Heart right ventricle (tissue), 16 donors: ENCODE data around the gene PRR23A. TPM values are rescaled to one million over a fixed set of nuclear protein-coding genes. Genes with fewer than 3 reads are reported as not detected.
"Not testable (repeated sequence)": the region's sequence is repeated elsewhere in the genome, so short reads cannot be mapped to it uniquely, and the experiment has no call there.

Experiments
- ATAC-seq, 8 donors: fragments of 200-7000 bp; cut with Tn5 transposase; one replicate each; pipeline ENCODE4 v1.9.1; 2020; ENCODE audit warnings: mild to moderate bottlenecking in 8 of 8, moderate library complexity in 8 of 8, moderate number of reproducible peaks in 1 of 8
- DNase-seq, 2 donors: peaks; one replicate each; pipeline ENCODE4 v3.0.0-alpha.2; 2020
- H3K27ac ChIP-seq, 10 donors: fragments of 200-600 bp; sonication (generic) in 2 of 10; one replicate each; pipeline versions ENCODE4 v1.5.0 to v1.8.0; 2020 to 2022; ENCODE audit warnings: mild to moderate bottlenecking in 3 of 10
- H3K27me3 ChIP-seq, 7 donors: fragments of 200-600 bp; one replicate each; pipeline ENCODE4 v1.8.0; 2021 to 2022; ENCODE audit warnings: mild to moderate bottlenecking in 2 of 7
- H3K36me3 ChIP-seq, 9 donors: fragments of 200-600 bp; sonication (generic) in 1 of 9; one replicate each; pipeline versions ENCODE4 v1.5.0 to v1.8.0; 2020 to 2022; ENCODE audit warnings: mild to moderate bottlenecking in 2 of 9
- H3K4me1 ChIP-seq, 9 donors: fragments of 200-600 bp; sonication (generic) in 1 of 9; one replicate each; pipeline versions ENCODE4 v1.5.0 to v1.8.0; 2020 to 2022; ENCODE audit warnings: mild to moderate bottlenecking in 4 of 9
- H3K4me3 ChIP-seq, 10 donors: fragments of 200-600 bp; sonication (generic) in 2 of 10; one replicate each; pipeline versions ENCODE4 v1.5.0 to v1.8.0; 2020 to 2022; ENCODE audit warnings: mild to moderate bottlenecking in 7 of 10, moderate library complexity in 2 of 10
- H3K9me3 ChIP-seq, 11 donors: fragments of 200-600 bp in 10 of 11; sonication (generic) in 2 of 11; one replicate each; pipeline versions ENCODE4 v1.5.0 to v1.8.0; 2013 to 2022; ENCODE audit warnings: mild to moderate bottlenecking in 2 of 11, control low read depth in 1 of 11, moderate library complexity in 1 of 11
- WGBS, 2 donors: extraction: QIAGEN DNeasy Blood & Tissue Kit; methylation state at CpG; one replicate each; pipeline ENCODE4 v1.1.7; 2013; ENCODE audit warnings: inconsistent platforms in 1 of 2; 5-methylcytosine and 5-hydroxymethylcytosine counted together
- intact Hi-C, 10 donors: fragments of 100-400 bp; cut with DNase I; formaldehyde crosslinking; loops; one replicate each; pipeline versions ENCODE4 v1.11.1 to v1.14.2; 2022
- polyA plus RNA-seq, 2 donors: library from polyadenylated mRNA; stranded (reverse); fragments of 200-250 nt; gene quantifications; one replicate each; pipeline ENCODE4 v1.2.3, GENCODE V29; 2013
- total RNA-seq, 10 donors: library from RNA; stranded (reverse); fragmentation: NEBNext Ultra II Directional in 3 of 10; extraction: Animal tissue kit (Norgen Biotek cat#: 25700) in 3 of 10; gene quantifications; one replicate each; pipeline versions ENCODE4 v1.2.1 to v1.2.4, GENCODE V29; 2021 to 2023
- TF ChIP-seq, protein P1 (sequence below), 9 donors: fragments of 200-600 bp; sonication (generic) in 2 of 9; IDR thresholded peaks; one replicate each; pipeline versions ENCODE4 v1.5.0 to v1.8.0; 2021 to 2022; ENCODE audit warnings: antibody characterized with exemption in 9 of 9, mild to moderate bottlenecking in 5 of 9, moderate library complexity in 1 of 9
- donor health status: Arrhythmogenic right ventricular cardiomyopathy.
- donor health status: ischemic (EF 13 %, LVEDD 7.1; RV severe dilation, severe dysfunction).
- donor health status: healthy with polysubstance abuse.
- donor health status: DM: no; HTN: yes; CAD: no.
- donor health status: DM: no; HTN: no; CAD: no.
- donor health status: ischemic (EF 25% LVEDD 6.9; RV normal size, moderate dysfunction).
- donor health status: ischemic (EF 25% LVEDD 5.7; RV mildly dilated, moderate dysfunction).
- donor health status: healthy.
- donor health status: DM: yes; HTN: yes; CAD: no.
- donor health status: Ischemic cardiomyopathy.
- donor health status: ischemic (EF 35%, LVEDD 5.7; RV mildly dilated, moderate dysfunction).
- donor health status: nonischemic (EF 11% LVEDD 7.7; RV severe dilation, severe dysfunction).
- donor health status: DM: yes; HTN: yes; CAD: no.
- donor health status: PGD.
- donor health status: ischemic (EF 29% LVEDD 5.4; RV normal size, mild dysfunction).
- donor health status: nonischemic (EF 23%, LVEDD 6.1; RV moderate dilation, normal function).

The PRR23A gene
- total and polyA plus RNA-seq, 12 donors, result not detected

DNA sequence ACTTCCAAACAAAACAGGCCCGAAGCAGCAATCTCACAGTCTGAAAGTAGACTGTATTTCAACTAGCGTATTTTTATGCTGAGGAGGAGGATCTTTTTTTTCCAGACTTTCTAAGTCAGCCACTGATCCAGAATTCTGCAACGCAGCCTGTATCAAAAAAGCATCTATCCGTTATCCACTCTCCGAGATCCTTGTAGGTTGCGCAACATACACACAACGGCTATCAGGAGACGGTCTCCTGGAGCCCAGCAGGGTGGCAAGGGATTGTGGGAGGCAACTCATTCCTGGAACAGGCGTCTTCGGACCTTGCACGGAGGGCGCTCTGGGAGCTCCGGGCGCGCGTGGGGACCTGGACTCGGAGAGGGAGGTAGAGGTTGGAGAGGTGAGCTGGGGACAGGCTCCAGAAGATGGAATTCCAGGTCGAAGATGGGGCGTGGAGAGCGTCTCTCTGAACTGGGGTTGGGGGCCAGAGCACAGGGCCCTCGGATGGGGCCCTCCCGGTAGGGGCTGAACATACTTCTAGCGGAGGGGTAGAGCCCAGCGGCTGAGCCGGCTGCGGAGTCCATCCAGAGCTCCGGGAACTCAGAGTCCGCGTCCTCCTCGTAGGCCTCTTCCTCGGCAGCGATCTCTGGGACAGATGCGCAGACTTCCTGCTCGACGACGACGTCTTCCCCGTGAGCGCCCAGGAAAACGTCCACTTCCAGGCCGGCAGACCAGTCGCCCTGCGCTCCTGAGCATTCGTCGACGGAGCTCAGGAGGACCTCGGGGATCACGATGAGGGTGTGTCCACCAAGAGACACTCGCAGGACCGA lies 37.7 kb upstream of the PRR23A start:
- intact Hi-C loops, result no loop called here

DNA sequence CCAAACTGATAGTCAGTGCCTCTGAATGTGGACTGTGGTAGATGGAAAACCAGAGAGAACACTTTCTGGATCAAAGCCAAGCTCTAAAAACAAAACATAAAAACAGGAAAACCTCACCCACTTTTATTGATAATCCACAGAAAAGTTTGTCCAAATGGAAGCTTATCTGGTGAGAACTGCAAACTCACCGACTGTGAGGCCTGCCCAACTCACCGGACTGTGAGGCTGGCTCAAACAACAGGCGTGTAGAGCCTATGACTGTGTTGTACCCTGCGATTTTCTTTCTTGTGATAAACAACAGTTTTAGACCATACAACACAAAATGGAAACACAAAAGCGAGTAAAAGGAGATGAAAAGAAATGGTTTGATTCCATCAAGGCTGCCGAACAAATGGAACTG lies 31.4 kb upstream of the PRR23A start:
- TF ChIP-seq, protein P1, sequence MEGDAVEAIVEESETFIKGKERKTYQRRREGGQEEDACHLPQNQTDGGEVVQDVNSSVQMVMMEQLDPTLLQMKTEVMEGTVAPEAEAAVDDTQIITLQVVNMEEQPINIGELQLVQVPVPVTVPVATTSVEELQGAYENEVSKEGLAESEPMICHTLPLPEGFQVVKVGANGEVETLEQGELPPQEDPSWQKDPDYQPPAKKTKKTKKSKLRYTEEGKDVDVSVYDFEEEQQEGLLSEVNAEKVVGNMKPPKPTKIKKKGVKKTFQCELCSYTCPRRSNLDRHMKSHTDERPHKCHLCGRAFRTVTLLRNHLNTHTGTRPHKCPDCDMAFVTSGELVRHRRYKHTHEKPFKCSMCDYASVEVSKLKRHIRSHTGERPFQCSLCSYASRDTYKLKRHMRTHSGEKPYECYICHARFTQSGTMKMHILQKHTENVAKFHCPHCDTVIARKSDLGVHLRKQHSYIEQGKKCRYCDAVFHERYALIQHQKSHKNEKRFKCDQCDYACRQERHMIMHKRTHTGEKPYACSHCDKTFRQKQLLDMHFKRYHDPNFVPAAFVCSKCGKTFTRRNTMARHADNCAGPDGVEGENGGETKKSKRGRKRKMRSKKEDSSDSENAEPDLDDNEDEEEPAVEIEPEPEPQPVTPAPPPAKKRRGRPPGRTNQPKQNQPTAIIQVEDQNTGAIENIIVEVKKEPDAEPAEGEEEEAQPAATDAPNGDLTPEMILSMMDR (IDR thresholded peaks at IDR 0.05), result no peak
- 64% methylated on average over 6 of the region's 6 CpGs for WGBS, 2 donors
- no peak for ATAC-seq

More for the DNA sequence above, 37.7 kb upstream of the PRR23A start:
- no peak overlapping the region for H3K4me3 ChIP-seq
- TF ChIP-seq, protein P1 (IDR thresholded peaks at IDR 0.05), result no peak
- H3K4me1 ChIP-seq, result no peaks in the 10 kb centered on the region
- ATAC-seq (no peak), DNase-seq (no peak)
- WGBS, 2 donors, result 59 to 68% methylated on average over 50 of the region's 50 CpGs
- H3K36me3 ChIP-seq, result no peaks in the 10 kb centered on the region
- peaks cover 0 to 34% (median 2%) of the 10 kb centered on the region in 11 donors for H3K9me3 ChIP-seq
- H3K27ac ChIP-seq, result no peak overlapping the region
- peaks cover 0 to 32% (median 16%) of the 10 kb centered on the region in 7 donors for H3K27me3 ChIP-seq

DNA sequence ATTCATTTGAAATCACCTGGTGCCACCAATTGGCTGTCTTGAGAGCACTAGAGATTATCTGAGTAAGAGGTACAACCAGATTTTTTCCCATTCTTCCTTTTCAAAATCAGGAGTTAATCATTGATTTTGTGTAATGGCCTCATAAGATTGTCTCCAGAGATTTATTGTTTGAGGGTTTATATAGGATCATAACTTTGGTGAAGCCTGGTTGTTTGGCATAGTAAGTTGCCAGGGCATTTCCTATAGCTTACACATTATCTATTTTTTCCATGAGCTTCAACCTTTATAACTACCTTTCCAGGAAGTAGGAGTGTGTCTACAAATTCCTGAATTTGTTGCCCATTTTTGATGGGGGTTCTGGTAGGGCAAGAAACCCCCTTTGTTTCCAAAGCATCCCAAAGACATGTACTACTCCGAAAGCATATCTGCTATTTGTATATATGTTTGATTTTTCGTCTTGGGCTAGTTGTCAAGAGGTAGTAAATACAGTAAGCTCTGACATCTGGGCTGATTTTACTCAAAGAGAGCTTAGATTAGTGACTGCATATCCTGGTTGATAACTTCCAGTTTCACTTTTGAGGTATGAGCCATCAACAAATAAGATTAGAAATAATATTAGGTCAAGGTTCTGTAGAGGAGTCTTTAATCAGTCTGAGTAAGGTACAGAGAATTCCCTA lies 26.4 kb upstream of the PRR23A start:
- DNase-seq (no peak), ATAC-seq (no peak)
- TF ChIP-seq, protein P1 (IDR thresholded peaks at IDR 0.05), result no peak
- Histone ChIP-seq H3K4me3 (no peak overlapping the region), H3K27ac (no peak overlapping the region), H3K36me3 (no peaks in the 10 kb centered on the region), H3K27me3 (no peaks in the 10 kb centered on the region), H3K9me3 (peaks cover 0 to 51% (median 15%) of the 10 kb centered on the region in 11 donors), H3K4me1 (no peaks in the 10 kb centered on the region)
- intact Hi-C loops, result no loop called here
- 68 to 79% methylated on average over 2 of the region's 2 CpGs for WGBS, 2 donors

More for the DNA sequence above, 31.4 kb upstream of the PRR23A start:
- Histone ChIP-seq H3K36me3 (no peaks in the 10 kb centered on the region), H3K4me1 (no peaks in the 10 kb centered on the region), H3K27ac (no peak overlapping the region), H3K27me3 (peaks cover 0 to 17% (median 0%) of the 10 kb centered on the region in 7 donors), H3K4me3 (no peak overlapping the region), H3K9me3 (peaks cover 0 to 2% (median 0%) of the 10 kb centered on the region in 11 donors)
- DNase-seq, result no peak
- intact Hi-C loops, result no loop called here

DNA sequence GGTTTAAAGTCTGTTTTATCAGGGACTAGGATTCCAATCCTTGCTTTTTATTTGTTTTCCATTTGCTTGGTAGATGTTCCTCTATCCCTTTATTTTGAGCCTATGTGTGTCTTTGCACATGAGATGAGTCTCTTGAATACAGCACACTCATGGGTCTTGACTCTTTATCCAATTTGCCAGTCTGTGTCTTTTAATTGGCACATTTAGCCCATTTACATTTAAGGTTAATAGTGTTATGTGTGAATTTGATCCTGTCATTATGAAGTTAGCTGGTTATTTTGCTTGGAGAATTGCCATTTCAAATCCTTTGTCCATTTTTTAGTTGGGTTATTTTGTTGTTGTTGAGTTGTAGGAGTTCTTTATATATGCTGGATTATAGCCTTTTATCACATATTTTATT lies 24.5 kb upstream of the PRR23A start:
- H3K4me1 ChIP-seq, intact Hi-C loops, DNase-seq, H3K4me3 ChIP-seq, H3K36me3 ChIP-seq, H3K27me3 ChIP-seq, ATAC-seq, H3K27ac ChIP-seq: not testable (repeated sequence)
- H3K9me3 ChIP-seq, result peaks cover 0 to 56% (median 15%) of the 10 kb centered on the region in 11 donors
